Liver (tissue), 10 donors: Measurements from ENCODE around the gene CPLANE2. TPM values are rescaled to one million over a fixed set of nuclear protein-coding genes. Genes with fewer than 3 reads are reported as not detected.
A peak's percentile ranks its signal among the peaks of the same experiment; 100 is the strongest.

Experiments used
- DNase-seq: peaks from one replicate; pipeline ENCODE4 v3.0.0-alpha.2; 2017; ENCODE audit warnings: low spot score
- H3K27ac ChIP-seq, 2 donors: one replicate each; pipeline ENCODE4 v1.7.0; 2013; ENCODE audit warnings: inconsistent platforms in 2 of 2, low read length in 2 of 2, control low read depth in 1 of 2, low read depth in 1 of 2, mild to moderate bottlenecking in 1 of 2
- H3K27me3 ChIP-seq, 4 donors: one replicate each; pipeline versions ENCODE4 v1.6.1 to v1.7.0; 2013; ENCODE audit warnings: low read length in 3 of 4, inconsistent platforms in 1 of 4, mild to moderate bottlenecking in 1 of 4, moderate library complexity in 1 of 4; ENCODE audit not compliant: control insufficient read depth in 4 of 4, insufficient read depth in 4 of 4
- H3K36me3 ChIP-seq, 4 donors: one replicate each; pipeline versions ENCODE4 v1.6.1 to v1.7.0; 2013; ENCODE audit warnings: low read length in 3 of 4, mild to moderate bottlenecking in 3 of 4, low read depth in 1 of 4, moderate library complexity in 1 of 4; ENCODE audit not compliant: control insufficient read depth in 4 of 4, insufficient read depth in 3 of 4
- H3K4me1 ChIP-seq, 4 donors: one replicate each; pipeline versions ENCODE4 v1.6.1 to v1.7.0; 2013; ENCODE audit warnings: low read length in 3 of 4, mild to moderate bottlenecking in 3 of 4, moderate library complexity in 1 of 4; ENCODE audit not compliant: control insufficient read depth in 4 of 4, insufficient read depth in 4 of 4
- H3K4me3 ChIP-seq, 3 donors: one replicate each; pipeline versions ENCODE4 v1.6.1 to v1.7.0; 2013; ENCODE audit warnings: low read length in 3 of 3, control low read depth in 1 of 3, low read depth in 1 of 3, mild to moderate bottlenecking in 1 of 3
- H3K9ac ChIP-seq, 2 donors: one replicate each; pipeline ENCODE4 v1.7.0; 2013; ENCODE audit warnings: low read length in 2 of 2, mild to moderate bottlenecking in 2 of 2, moderate library complexity in 2 of 2, control low read depth in 1 of 2, low read depth in 1 of 2
- H3K9me3 ChIP-seq, 4 donors: one replicate each; pipeline versions ENCODE4 v1.6.1 to v1.7.0; 2013; ENCODE audit warnings: low read length in 3 of 4; ENCODE audit not compliant: control insufficient read depth in 4 of 4
- ATF3 ChIP-seq: IDR thresholded peaks from 2 replicates; pipeline ENCODE4 v1.6.1; 2016; ENCODE audit warnings: antibody characterized with exemption
- CTCF ChIP-seq: fragments of 150-350 bp; IDR thresholded peaks from 2 replicates; pipeline ENCODE4 v1.5.1; 2017; ENCODE audit warnings: improper control_type of control experiment, low read depth, low read length; ENCODE audit not compliant: missing input control
- EGR1 ChIP-seq, 2 donors: IDR thresholded peaks; 2 replicates each; pipeline ENCODE4 v1.6.1; 2016 to 2018; ENCODE audit warnings: antibody characterized with exemption in 2 of 2, low read depth in 2 of 2
- FOXA1 ChIP-seq: IDR thresholded peaks from 2 replicates; pipeline ENCODE4 v1.6.1; 2016; ENCODE audit warnings: antibody characterized with exemption
- FOXA2 ChIP-seq: IDR thresholded peaks from 2 replicates; pipeline ENCODE4 v1.6.1; 2016; ENCODE audit warnings: antibody characterized with exemption
- GABPA ChIP-seq, 2 donors: IDR thresholded peaks in 1 of 2; conservative IDR thresholded peaks in 1 of 2; 2 replicates each; pipeline ENCODE4 v1.6.1; 2016; ENCODE audit warnings: antibody characterized with exemption in 2 of 2, mild to moderate bottlenecking in 1 of 2, moderate library complexity in 1 of 2
- HNF4A ChIP-seq, 2 donors: conservative IDR thresholded peaks; 2 replicates each; pipeline ENCODE4 v1.6.1; 2016; ENCODE audit warnings: antibody characterized with exemption in 2 of 2, mild to moderate bottlenecking in 2 of 2
- HNF4G ChIP-seq: IDR thresholded peaks from 2 replicates; pipeline ENCODE4 v1.6.1; 2016; ENCODE audit warnings: antibody characterized with exemption
- JUND ChIP-seq, 2 donors: IDR thresholded peaks; 2 replicates each; pipeline ENCODE4 v1.6.1; 2016; ENCODE audit warnings: antibody characterized with exemption in 2 of 2
- MAX ChIP-seq: IDR thresholded peaks from 2 replicates; pipeline ENCODE4 v1.6.1; 2016; ENCODE audit warnings: antibody characterized with exemption
- NR2F2 ChIP-seq: IDR thresholded peaks from 2 replicates; pipeline ENCODE4 v1.6.1; 2016; ENCODE audit warnings: antibody characterized with exemption
- RAD21 ChIP-seq, 2 donors: IDR thresholded peaks; 2 replicates each; pipeline ENCODE4 v1.6.1; 2016; ENCODE audit warnings: antibody characterized with exemption in 2 of 2, mild to moderate bottlenecking in 2 of 2
- REST ChIP-seq: IDR thresholded peaks from 2 replicates; pipeline ENCODE4 v1.6.1; 2016; ENCODE audit warnings: antibody characterized with exemption, mild to moderate bottlenecking
- RXRA ChIP-seq, 2 donors: IDR thresholded peaks; 2 replicates each; pipeline ENCODE4 v1.6.1; 2017 to 2018; ENCODE audit warnings: antibody characterized with exemption in 2 of 2, mild to moderate bottlenecking in 1 of 2
- SP1 ChIP-seq: IDR thresholded peaks from 2 replicates; pipeline ENCODE4 v1.6.1; 2018; ENCODE audit warnings: antibody characterized with exemption, mild to moderate bottlenecking
- TAF1 ChIP-seq: conservative IDR thresholded peaks from 2 replicates; pipeline ENCODE4 v1.6.1; 2016; ENCODE audit warnings: antibody characterized with exemption, mild to moderate bottlenecking
- YY1 ChIP-seq: IDR thresholded peaks from 2 replicates; pipeline ENCODE4 v1.6.1; 2016; ENCODE audit warnings: antibody characterized with exemption, mild to moderate bottlenecking
- ZBTB33 ChIP-seq: IDR thresholded peaks from 2 replicates; pipeline ENCODE4 v1.6.1; 2016; ENCODE audit warnings: antibody characterized with exemption
- WGBS: extraction: QIAGEN DNeasy Blood & Tissue Kit; methylation state at CpG from one replicate; pipeline ENCODE4 v1.1.7; 2013; 5-methylcytosine and 5-hydroxymethylcytosine counted together
- polyA plus RNA-seq, 2 donors: library from polyadenylated mRNA; stranded (reverse) in 1 of 2; unstranded in 1 of 2; fragments of 200-250 nt in 1 of 2; fragments of >200 nt in 1 of 2; fragmentation: Nextera tagmentation in 1 of 2; extraction: Ambion mirVana in 1 of 2; gene quantifications; one replicate each; pipeline versions ENCODE4 v1.2.1 to v1.2.3, GENCODE V29; 2013 to 2015
- small RNA-seq: library from RNA; depleted of rRNA; stranded (forward); fragments of <200 nt; gene quantifications from one replicate; pipeline ENCODE3, GENCODE V24; 2014
- total RNA-seq, 2 donors: library from RNA; depleted of rRNA; stranded (reverse); fragments of >200 nt; gene quantifications; one replicate each; pipeline ENCODE4 v1.2.3, GENCODE V29; 2014
- donor health status: healthy.
- donor health status: healthy.
- donor health status: healthy.
- donor health status: healthy.
- donor health status: healthy.

CPLANE2 gene
- total and polyA plus RNA-seq, 4 donors: 0.96 to 2.7 (median 2.5) TPM

GRCh38 chr1:16181887-16182719 is 54.9 kb downstream of the CPLANE2 start:
- Histone ChIP-seq H3K4me3 (no peak overlapping the region), H3K27ac (peak overlapping the region; percentile 62 to 83), H3K9ac (no peak overlapping the region), H3K36me3 (no peaks in the 10 kb centered on the region), H3K9me3 (no peaks in the 10 kb centered on the region), H3K4me1 (peaks cover 15 to 74% (median 49%) of the 10 kb centered on the region in 4 donors), H3K27me3 (no peaks in the 10 kb centered on the region)
- TF ChIP-seq GABPA (IDR thresholded peaks at IDR 0.05 in 1 of 2, conservative IDR thresholded peaks at IDR 0.05 in 1 of 2) (no peak), FOXA1 (no peak), NR2F2 (peak; percentile 93), FOXA2 (no peak), MAX (no peak), ZBTB33 (no peak), JUND (IDR thresholded peaks at IDR 0.05) (peak; percentile 91 to 97), SP1 (peak; percentile 90), ATF3 (peak; percentile 89), RXRA (IDR thresholded peaks at IDR 0.05) (peak; percentile 82 to 87), HNF4G (no peak), YY1 (peak; percentile 55), RAD21 (IDR thresholded peaks at IDR 0.05) (peak in 1 of 2 donors; percentile 50), EGR1 (IDR thresholded peaks at IDR 0.05; ENCODE audit: low read depth in 2 of 2) (no peak), HNF4A (conservative IDR thresholded peaks at IDR 0.05) (peak; percentile 41 to 53), REST (no peak), TAF1 (no peak), CTCF (no peak)
- WGBS: 51% methylated on average over 18 of the region's 18 CpGs
- DNase-seq: peak; percentile 57

Small RNA genes within 50 kb of the gene (small RNA-seq; reads per million reads assigned to genes)
- not detected for gene MT1XP1

Other genes with a start within 250 kb of the CPLANE2 start
- not detected for gene SRARP, start 232.9 kb downstream of the CPLANE2 start, total RNA-seq
- under 1 TPM in 1 of 2 donors, not detected in 1; 0.02 TPM for gene SRARP, start 232.9 kb downstream of the CPLANE2 start, polyA plus RNA-seq
- under 1 TPM; 0.28 to 0.42 TPM for gene HSPB7, start 219.1 kb downstream of the CPLANE2 start, total RNA-seq
- gene HSPB7, start 219.1 kb downstream of the CPLANE2 start, polyA plus RNA-seq: 1 to 10 TPM in 1 of 2 donors, under 1 TPM in 1; 0.28 to 1.4 TPM
- gene CLCNKA, start 215.1 kb downstream of the CPLANE2 start, total RNA-seq: not detected
- not detected for gene CLCNKA, start 215.1 kb downstream of the CPLANE2 start, polyA plus RNA-seq
- not detected for gene CLCNKB, start 193.4 kb downstream of the CPLANE2 start, total RNA-seq
- gene CLCNKB, start 193.4 kb downstream of the CPLANE2 start, polyA plus RNA-seq: not detected
- not detected for gene FAM131C, start 163.5 kb downstream of the CPLANE2 start, total RNA-seq
- under 1 TPM; 0.05 to 0.92 TPM for gene FAM131C, start 163.5 kb downstream of the CPLANE2 start, polyA plus RNA-seq
- gene EPHA2, start 81.1 kb downstream of the CPLANE2 start, total RNA-seq: 10 to 100 TPM in 1 of 2 donors, 1 to 10 TPM in 1; 5.8 to 11.1 TPM
- 1 to 10 TPM; 2.9 to 7.9 TPM for gene EPHA2, start 81.1 kb downstream of the CPLANE2 start, polyA plus RNA-seq
- gene ARHGEF19, start 24.5 kb downstream of the CPLANE2 start, total RNA-seq: 1 to 10 TPM in 1 of 2 donors, under 1 TPM in 1; 0.79 to 3.0 TPM
- 1 to 10 TPM; 1.9 to 3.2 TPM for gene ARHGEF19, start 24.5 kb downstream of the CPLANE2 start, polyA plus RNA-seq
- gene FBXO42, start 115.3 kb upstream of the CPLANE2 start, total RNA-seq: 1 to 10 TPM; 6.3 to 9.4 TPM
- gene FBXO42, start 115.3 kb upstream of the CPLANE2 start, polyA plus RNA-seq: 1 to 10 TPM; 5.9 to 6.7 TPM
- gene SZRD1, start 130.1 kb upstream of the CPLANE2 start, total RNA-seq: 10 to 100 TPM; 14.2 to 22.3 TPM
- 10 to 100 TPM; 27.8 to 44.3 TPM for gene SZRD1, start 130.1 kb upstream of the CPLANE2 start, polyA plus RNA-seq
- gene SPATA21, start 200.2 kb upstream of the CPLANE2 start, total RNA-seq: under 1 TPM in 1 of 2 donors, not detected in 1; 0.42 TPM
- gene SPATA21, start 200.2 kb upstream of the CPLANE2 start, polyA plus RNA-seq: under 1 TPM in 1 of 2 donors, not detected in 1; 0.08 TPM
- 10 to 100 TPM; 27.4 to 41.8 TPM for gene NECAP2, start 203.5 kb upstream of the CPLANE2 start, total RNA-seq
- gene NECAP2, start 203.5 kb upstream of the CPLANE2 start, polyA plus RNA-seq: 10 to 100 TPM; 21.8 to 25.0 TPM